DND-41 (cell line): Measurements from ENCODE around the gene ATP5F1A.

Source experiments
- ATAC-seq: fragments of 200-7000 bp; cut with Tn5 transposase; 3 replicates; pipeline ENCODE4 v1.9.1; 2021; ENCODE audit warnings: low read depth; ENCODE audit not compliant: insufficient read depth
- DNase-seq: peaks from one replicate; pipeline ENCODE4 v3.0.0-alpha.2; 2020
- H2AFZ ChIP-seq: 2 replicates; pipeline ENCODE4 v1.6.0; 2012; ENCODE audit warnings: low read depth, low read length
- H3K27ac ChIP-seq: 2 replicates; pipeline ENCODE4 v1.5.1; 2012; ENCODE audit warnings: low read length, inconsistent platforms
- H3K27me3 ChIP-seq: fragments of 200-600 bp; sonication (generic); 2 replicates; pipeline ENCODE4 v1.6.0; 2012; ENCODE audit warnings: low read length, mild to moderate bottlenecking, inconsistent platforms; ENCODE audit not compliant: insufficient read depth, poor library complexity
- H3K36me3 ChIP-seq: 2 replicates; pipeline ENCODE4 v1.5.1; 2012; ENCODE audit warnings: low read length, inconsistent platforms; ENCODE audit not compliant: insufficient read depth
- H3K4me1 ChIP-seq: 2 replicates; pipeline ENCODE4 v1.5.1; 2012; ENCODE audit warnings: mild to moderate bottlenecking, low read length; ENCODE audit not compliant: insufficient read depth
- H3K4me2 ChIP-seq: 2 replicates; pipeline ENCODE4 v1.6.0; 2012; ENCODE audit warnings: mild to moderate bottlenecking, moderate library complexity, low read length, inconsistent platforms; ENCODE audit not compliant: insufficient read depth
- H3K4me3 ChIP-seq, 2 experiments: fragments of 200-600 bp in 1 of 2; shearing (Covaris generic) in 1 of 2; 2 replicates each; pipeline ENCODE4 v1.5.1; 2012 to 2016; ENCODE audit warnings: inconsistent platforms in 2 of 2, low read length in 2 of 2, mild to moderate bottlenecking in 2 of 2, low read depth in 1 of 2, moderate library complexity in 1 of 2
- H3K79me2 ChIP-seq: 2 replicates; pipeline ENCODE4 v1.6.0; 2012; ENCODE audit warnings: low read length, inconsistent platforms; ENCODE audit not compliant: insufficient read depth
- H3K9ac ChIP-seq: 2 replicates; pipeline ENCODE4 v1.6.0; 2012; ENCODE audit warnings: low read depth, mild to moderate bottlenecking, inconsistent platforms, low read length, moderate library complexity
- H3K9me3 ChIP-seq: 2 replicates; pipeline ENCODE4 v1.5.1; 2012; ENCODE audit warnings: low read length, moderate library complexity, mild to moderate bottlenecking, inconsistent platforms; ENCODE audit not compliant: insufficient read depth, severe bottlenecking
- H4K20me1 ChIP-seq: 2 replicates; pipeline ENCODE4 v1.6.0; 2012; ENCODE audit warnings: low read length; ENCODE audit not compliant: insufficient read depth
- EZH2 ChIP-seq: IDR thresholded peaks from 3 replicates; pipeline ENCODE4 v1.6.1; 2012; ENCODE audit warnings: borderline replicate concordance, low read depth, mild to moderate bottlenecking, moderate library complexity, low read length, inconsistent platforms; ENCODE audit not compliant: severe bottlenecking
- TF ChIP-seq, protein P1 (sequence below): IDR thresholded peaks from 2 replicates; pipeline ENCODE4 v1.5.1; 2012; ENCODE audit warnings: borderline replicate concordance, low read length, moderate library complexity, mild to moderate bottlenecking; ENCODE audit not compliant: poor library complexity, severe bottlenecking; ENCODE audit errors: extremely low read depth

The ATP5F1A gene

DNA sequence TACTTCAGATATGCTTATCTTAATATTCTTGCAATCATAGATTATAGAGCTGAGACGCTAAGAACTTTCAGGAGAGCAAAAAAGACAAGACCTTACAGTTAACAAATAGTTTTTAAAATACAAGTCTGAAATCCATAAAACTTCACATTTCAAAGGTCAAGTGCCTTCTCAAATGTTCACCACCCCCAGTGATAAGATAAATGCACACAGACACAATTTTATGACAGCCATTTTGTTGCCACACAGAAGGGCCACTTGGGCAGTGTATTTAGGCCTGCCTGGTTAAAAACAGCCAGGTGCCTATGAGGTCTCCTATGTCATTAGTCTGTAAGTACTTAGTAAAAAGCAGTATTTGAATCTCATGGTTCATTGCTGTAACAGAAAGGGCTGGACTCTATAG lies 17.9 kb downstream of the ATP5F1A start:
- no peak overlapping the region for H3K27ac ChIP-seq
- no peak overlapping the region for H2AFZ ChIP-seq
- H3K4me1 ChIP-seq = no peaks in the 10 kb centered on the region
- H3K9ac ChIP-seq = no peak overlapping the region
- H3K9me3 ChIP-seq = no peaks in the 10 kb centered on the region
- ATAC-seq (no peak), DNase-seq (no peak)
- no peak overlapping the region for H3K4me2 ChIP-seq
- no peaks in the 10 kb centered on the region for H4K20me1 ChIP-seq
- no peaks in the 10 kb centered on the region for H3K27me3 ChIP-seq
- H3K79me2 ChIP-seq = peaks cover 2% of the 10 kb centered on the region; the same call in 1 of the 2 replicates
- H3K36me3 ChIP-seq = peaks cover 72% of the 10 kb centered on the region
- TF ChIP-seq, protein P1, sequence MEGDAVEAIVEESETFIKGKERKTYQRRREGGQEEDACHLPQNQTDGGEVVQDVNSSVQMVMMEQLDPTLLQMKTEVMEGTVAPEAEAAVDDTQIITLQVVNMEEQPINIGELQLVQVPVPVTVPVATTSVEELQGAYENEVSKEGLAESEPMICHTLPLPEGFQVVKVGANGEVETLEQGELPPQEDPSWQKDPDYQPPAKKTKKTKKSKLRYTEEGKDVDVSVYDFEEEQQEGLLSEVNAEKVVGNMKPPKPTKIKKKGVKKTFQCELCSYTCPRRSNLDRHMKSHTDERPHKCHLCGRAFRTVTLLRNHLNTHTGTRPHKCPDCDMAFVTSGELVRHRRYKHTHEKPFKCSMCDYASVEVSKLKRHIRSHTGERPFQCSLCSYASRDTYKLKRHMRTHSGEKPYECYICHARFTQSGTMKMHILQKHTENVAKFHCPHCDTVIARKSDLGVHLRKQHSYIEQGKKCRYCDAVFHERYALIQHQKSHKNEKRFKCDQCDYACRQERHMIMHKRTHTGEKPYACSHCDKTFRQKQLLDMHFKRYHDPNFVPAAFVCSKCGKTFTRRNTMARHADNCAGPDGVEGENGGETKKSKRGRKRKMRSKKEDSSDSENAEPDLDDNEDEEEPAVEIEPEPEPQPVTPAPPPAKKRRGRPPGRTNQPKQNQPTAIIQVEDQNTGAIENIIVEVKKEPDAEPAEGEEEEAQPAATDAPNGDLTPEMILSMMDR = no peak
- TF ChIP-seq EZH2 = no peak
- no peak overlapping the region for H3K4me3 ChIP-seq

DNA sequence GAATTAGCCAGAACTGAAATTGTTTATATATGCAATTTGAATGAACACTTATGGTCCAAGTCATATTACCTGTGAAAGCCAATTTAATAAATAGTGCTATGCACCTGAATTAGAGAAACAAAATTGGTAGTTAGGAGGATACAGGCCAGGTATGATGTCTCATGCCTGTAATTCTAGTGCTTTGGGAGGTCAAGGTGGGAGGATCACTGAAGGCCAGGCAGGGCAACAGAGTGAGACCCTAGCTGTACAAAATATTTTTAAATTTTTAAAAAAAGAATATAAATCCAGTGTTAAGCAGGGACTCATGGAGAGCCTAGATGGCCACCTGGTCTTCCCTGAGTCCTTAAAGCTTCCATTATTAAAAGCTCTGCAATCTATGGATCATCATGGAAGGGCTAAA lies 18.8 kb downstream of the ATP5F1A start:
- Histone ChIP-seq H4K20me1 (no peaks in the 10 kb centered on the region), H3K27ac (no peak overlapping the region), H3K4me2 (no peak overlapping the region), H3K4me1 (no peaks in the 10 kb centered on the region), H3K27me3 (no peaks in the 10 kb centered on the region), H3K9ac (no peak overlapping the region), H2AFZ (no peak overlapping the region), H3K4me3 (no peak overlapping the region), H3K9me3 (no peaks in the 10 kb centered on the region), H3K36me3 (peaks cover 63% of the 10 kb centered on the region), H3K79me2 (peaks cover 2% of the 10 kb centered on the region; the same call in 1 of the 2 replicates)
- TF ChIP-seq, protein P1 = no peak
- TF ChIP-seq EZH2 = no peak
- ATAC-seq (no peak), DNase-seq (no peak)

DNA sequence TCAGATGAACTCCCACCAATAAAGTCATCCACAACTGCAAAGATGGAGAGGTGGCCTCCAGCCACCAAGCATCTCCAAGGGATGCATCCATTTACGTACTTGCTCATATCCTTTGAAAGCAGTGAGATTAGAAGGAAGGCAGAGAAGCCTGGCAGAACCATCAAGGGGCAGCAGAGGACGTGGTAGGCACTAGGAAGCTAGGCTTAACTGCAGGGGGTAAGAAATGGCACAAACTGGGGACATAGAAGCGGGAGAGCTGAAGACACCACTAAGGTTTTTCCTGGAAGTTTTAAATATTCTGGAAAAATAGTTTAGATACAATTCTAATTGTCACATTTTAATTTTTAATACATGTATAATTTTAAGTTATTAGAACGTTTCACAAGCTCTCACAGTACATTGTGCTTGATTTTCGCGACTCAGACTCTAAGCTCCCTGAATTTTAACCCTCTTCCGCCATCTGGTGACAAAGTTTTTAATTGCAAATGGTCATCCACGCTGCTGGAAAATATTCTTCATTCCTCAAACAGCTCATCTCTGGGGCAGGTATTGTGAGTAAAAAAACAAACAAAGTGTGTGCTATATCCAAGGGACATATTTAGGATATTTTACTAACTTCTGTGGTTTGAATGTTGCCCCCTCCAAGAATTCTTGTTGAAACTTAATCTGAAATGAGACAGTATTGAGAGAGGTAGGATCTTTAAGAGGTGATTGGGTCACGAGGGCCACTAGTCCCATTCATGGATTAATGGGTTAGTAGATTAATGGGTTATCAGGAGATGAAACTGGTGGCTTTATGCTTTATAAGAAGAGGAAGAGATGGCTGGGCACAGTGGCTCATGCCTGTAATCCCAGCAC lies 24.4 kb downstream of the ATP5F1A start:
- Histone ChIP-seq H3K4me2 (no peak overlapping the region), H3K4me3 (no peak overlapping the region), H4K20me1 (no peaks in the 10 kb centered on the region), H3K9ac (no peak overlapping the region), H3K36me3 (peaks cover 12% of the 10 kb centered on the region; the same call in 1 of the 2 replicates), H3K27me3 (no peaks in the 10 kb centered on the region), H3K79me2 (no peaks in the 10 kb centered on the region), H3K27ac (no peak overlapping the region), H3K4me1 (no peaks in the 10 kb centered on the region), H3K9me3 (no peaks in the 10 kb centered on the region), H2AFZ (no peak overlapping the region)
- TF ChIP-seq EZH2 = no peak
- TF ChIP-seq, protein P1 = peak; percentile 82
- ATAC-seq (peak; percentile 78), DNase-seq (peak; percentile 61)
